22Rv1 (cell line): Measurements from ENCODE around the gene WNK2.

Experiments
- H3K27ac ChIP-seq: fragments of 450-650 bp; 2 replicates; pipeline ENCODE4 v1.5.1; 2017
- CTCF ChIP-seq: fragments of 450-650 bp; IDR thresholded peaks from 2 replicates; pipeline ENCODE4 v1.5.1; 2017; ENCODE audit warnings: mild to moderate bottlenecking
- ZFX ChIP-seq: fragments of 450-650 bp; IDR thresholded peaks from 2 replicates; pipeline ENCODE4 v1.6.1; 2017; ENCODE audit warnings: antibody characterized with exemption, borderline replicate concordance

WNK2 gene

GRCh38 chr9:93301911-93302541 lies 118.1 kb downstream of the WNK2 start:
- no peak overlapping the region for H3K27ac ChIP-seq
- no peak for TF ChIP-seq CTCF
- no peak for TF ChIP-seq ZFX

DNA sequence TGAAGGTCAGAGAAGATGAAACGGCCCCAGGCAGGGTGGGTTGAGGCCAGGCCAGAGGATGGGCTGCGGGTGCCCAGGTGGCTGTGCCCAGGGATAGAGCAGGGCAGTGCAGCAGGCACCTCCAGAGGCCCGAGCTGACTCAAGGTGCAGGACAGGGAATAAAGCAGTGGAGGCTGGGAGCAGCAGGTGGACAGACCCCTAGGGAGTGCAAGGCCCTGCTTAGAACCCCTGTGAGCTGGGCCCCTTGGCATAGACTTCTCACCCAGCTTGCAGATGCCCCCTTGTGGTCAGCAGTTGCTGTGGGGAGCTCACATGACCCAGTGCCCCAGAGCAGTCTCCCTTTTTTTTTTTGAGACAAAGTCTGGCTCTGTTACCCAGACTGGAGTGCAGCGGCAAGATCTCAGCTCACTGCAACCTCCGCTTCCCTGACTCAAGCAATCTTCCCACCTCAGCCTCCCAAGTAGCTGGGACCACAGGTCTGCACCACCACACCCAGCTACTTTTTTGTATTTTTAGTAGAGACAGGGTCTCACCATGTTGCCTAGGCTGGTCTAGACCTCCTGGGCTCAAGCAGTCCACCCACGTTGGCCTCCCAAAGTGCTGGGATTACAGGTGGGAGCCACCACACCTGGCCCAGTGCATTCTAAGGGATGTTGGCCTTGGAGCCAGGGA lies 118.8 kb downstream of the WNK2 start:
- TF ChIP-seq ZFX (no peak), CTCF (peak; percentile 61)
- no peak overlapping the region for H3K27ac ChIP-seq

GRCh38 chr9:93303258-93303771 lies 119.4 kb downstream of the WNK2 start:
- TF ChIP-seq ZFX, result no peak
- no peak for TF ChIP-seq CTCF

DNA sequence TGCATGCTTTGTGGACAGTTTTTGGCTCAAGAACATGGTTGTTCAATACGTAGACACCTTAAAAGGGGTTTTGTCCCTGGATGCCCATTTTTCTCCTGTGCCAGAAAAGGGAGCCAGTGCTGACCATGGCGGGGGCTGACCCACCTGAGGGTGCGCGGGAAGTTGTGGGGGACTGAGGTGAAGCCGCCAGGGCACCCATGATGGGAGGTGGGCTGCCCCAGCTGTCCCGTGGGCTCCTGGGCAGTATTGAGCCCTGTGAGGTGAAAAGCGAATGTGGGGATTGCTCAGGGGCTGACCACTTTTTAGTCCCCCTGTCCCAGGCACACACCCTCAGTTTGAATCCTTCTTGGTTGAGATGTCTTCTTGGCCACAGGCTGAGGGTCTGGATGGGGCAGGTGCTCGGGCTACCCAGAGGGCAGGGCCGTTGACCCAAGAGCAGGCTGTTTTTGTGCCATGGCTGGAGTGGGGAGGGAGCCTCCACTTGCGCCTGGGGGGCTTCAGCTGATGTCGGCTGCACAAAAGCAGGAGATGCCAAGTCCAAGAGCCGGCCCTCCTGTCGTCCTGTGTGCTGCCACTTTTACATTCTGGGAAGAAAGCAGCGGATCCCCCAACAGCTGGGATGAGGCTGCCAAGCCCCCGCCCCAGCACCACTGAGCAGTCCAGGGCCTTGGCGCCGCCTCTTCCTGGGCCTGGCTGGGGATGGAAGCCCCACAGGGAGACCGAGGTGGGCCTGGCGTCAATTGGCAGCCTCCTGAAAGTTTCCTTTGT lies 120.1 kb downstream of the WNK2 start:
- TF ChIP-seq ZFX, result no peak
- TF ChIP-seq CTCF, result no peak
- no peak overlapping the region for H3K27ac ChIP-seq

More at GRCh38 chr9:93303258-93303771, 119.4 kb downstream of the WNK2 start:
- H3K27ac ChIP-seq, result no peak overlapping the region

DNA sequence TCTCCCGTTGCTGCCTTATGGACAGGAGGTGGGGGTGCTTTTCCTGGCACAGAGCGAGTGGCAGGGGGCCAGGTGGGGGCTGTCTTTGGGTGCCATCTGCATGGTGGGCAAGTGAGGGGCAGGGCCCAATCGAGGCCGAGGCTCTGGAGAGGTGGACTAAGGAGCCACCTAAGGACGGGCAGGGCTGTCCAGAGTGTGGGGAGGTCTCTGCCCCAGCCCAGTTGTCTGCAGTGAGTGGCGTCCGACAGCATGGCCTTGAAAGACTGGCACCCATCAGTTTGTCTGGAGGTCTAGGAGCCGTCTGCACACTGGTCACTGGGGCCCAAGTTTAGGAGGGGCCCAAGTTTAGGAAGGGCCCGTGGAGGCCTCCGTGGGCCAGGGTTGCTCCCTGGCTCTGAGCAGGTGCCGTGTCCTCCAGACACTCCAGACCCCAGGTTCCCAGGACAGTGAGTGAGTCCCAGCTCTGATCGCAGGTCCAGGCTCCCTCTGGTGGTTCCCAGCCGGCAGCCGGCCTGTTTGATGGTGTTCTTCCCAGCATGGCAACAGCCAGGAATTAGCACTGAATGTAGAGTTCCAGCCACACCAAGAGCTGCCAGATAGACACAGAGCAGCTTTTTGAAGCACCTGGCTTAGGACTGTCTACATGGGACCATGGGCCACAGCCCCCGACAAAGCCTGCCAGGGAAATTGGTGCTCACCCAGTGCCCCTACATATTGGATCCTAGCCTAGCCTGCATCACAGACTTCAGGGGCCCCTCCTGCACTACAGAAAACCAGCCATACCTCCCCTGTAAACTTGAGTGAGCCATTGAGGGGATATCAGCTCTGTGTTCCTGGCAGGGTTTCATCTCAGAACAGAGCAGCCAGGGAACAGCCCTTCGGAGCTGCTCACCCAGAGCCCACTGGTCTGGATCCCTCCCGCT lies 120.9 kb downstream of the WNK2 start:
- no peak for TF ChIP-seq ZFX
- peak; percentile 59 for TF ChIP-seq CTCF
- H3K27ac ChIP-seq, result no peak overlapping the region

DNA sequence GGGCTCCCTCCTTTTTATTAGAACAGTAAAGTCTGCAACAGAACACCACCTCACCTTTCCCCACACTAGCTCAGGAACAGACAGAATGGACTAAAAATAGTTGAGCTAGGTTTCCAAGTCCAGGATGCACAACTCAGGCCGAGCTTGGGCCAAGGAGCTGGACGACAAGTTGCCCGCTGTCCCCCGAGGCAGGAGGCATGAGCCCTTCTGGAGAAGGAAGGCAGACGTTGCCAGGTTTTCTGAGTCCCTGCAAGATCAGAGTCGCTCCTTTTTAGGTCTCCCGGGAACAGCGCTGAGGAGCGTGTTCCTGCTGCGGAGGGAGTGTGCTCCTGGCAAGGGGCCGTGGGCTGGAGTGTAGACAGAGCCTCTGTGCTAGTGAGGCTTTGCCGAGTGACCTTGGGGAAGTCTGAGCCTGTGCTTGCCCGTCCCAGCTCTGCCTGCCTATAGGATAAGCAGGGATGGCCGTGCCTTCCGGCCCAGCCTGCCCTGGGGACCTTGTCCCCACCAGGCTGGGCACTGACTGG lies 121.6 kb downstream of the WNK2 start:
- no peak overlapping the region for H3K27ac ChIP-seq
- TF ChIP-seq CTCF (no peak), ZFX (no peak)
